Prostate gland (tissue), 2 donors: ENCODE data around the gene CIP2A.

Experiments used
- CTCF ChIP-seq, 4 experiments: fragments of 200-600 bp in 2 of 4; fragments of 450-650 bp in 2 of 4; sonication (generic) in 2 of 4; IDR thresholded peaks; 1 replicate in 3 of 4; 2 replicates in 1 of 4; pipeline ENCODE4 v1.5.1; 2016 to 2019; ENCODE audit warnings: antibody characterized with exemption in 4 of 4, mild to moderate bottlenecking in 2 of 4, moderate library complexity in 2 of 4
- POLR2A ChIP-seq: fragments of 450-650 bp; IDR thresholded peaks from one replicate; pipeline ENCODE4 v1.6.1; 2016; ENCODE audit warnings: antibody characterized with exemption, mild to moderate bottlenecking
- POLR2AphosphoS5 ChIP-seq: sonication (generic); formaldehyde crosslinking; IDR thresholded peaks from one replicate; pipeline ENCODE4 v1.6.1; 2017; ENCODE audit warnings: antibody characterized with exemption

DNA sequence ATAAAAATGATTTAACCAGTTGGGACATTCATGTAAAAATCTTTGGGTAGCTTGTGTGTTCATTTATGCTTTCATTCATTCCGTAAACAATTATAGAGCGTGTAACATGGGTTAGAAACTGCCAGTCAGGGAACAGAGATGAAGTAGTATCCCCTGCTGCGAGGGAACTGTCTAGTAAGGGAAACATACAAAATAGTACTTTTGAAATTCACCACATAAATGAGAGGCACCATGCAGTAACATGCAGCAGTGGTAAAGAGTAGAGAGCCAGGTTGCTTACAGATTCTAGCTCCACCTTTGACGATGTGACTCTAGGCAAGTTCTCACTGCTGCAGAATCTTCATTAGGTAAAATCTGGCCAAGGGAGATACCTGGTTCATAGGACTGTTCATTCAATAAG, 1.2 kb upstream of the CIP2A start:
- TF ChIP-seq CTCF (IDR thresholded peaks at IDR 0.05) (no peak), POLR2A (no peak), POLR2AphosphoS5 (no peak)
